Activated T-helper 1 cell treated with anti-CD3 and anti-CD28 coated beads, Interleukin-2, amount 50 U/mL, for 16 hours (primary cell): ENCODE measurements around the gene RNF149.
"Not testable (repeated sequence)": the region's sequence is repeated elsewhere in the genome, so short reads cannot be mapped to it uniquely, and the experiment has no call there.

Experiments used
- DNase-seq, 2 donors: peaks; one replicate each; pipeline ENCODE4 v3.0.0-alpha.2; 2020; ENCODE audit warnings: low read depth in 1 of 2, low spot score in 1 of 2

The RNF149 gene

GRCh38 chr2:101331202-101331601, 22.7 kb upstream of the RNF149 start:
- no peak for DNase-seq

GRCh38 chr2:101330253-101330933, 21.9 kb upstream of the RNF149 start:
- peak in 1 of 2 donors; percentile 11 for DNase-seq

DNA sequence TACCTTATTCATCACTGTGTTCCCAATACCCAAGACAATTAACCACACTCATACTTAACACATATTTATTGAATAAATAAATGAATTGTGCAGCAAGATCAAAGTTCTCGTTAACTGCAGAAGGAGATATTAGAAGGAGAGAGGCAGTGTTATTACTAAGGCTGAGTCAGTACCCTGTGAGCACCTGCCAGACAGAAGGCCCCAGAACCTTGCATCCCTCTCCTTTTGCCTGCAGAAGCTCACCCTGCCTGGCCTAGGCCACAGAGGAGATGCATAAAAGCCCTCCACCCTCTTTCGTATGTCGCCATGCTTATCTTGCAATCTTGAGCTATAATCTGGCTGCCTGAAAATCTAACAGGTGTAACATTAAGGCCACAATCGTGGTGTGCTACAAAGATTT, 20.5 kb upstream of the RNF149 start:
- DNase-seq: no peak

DNA sequence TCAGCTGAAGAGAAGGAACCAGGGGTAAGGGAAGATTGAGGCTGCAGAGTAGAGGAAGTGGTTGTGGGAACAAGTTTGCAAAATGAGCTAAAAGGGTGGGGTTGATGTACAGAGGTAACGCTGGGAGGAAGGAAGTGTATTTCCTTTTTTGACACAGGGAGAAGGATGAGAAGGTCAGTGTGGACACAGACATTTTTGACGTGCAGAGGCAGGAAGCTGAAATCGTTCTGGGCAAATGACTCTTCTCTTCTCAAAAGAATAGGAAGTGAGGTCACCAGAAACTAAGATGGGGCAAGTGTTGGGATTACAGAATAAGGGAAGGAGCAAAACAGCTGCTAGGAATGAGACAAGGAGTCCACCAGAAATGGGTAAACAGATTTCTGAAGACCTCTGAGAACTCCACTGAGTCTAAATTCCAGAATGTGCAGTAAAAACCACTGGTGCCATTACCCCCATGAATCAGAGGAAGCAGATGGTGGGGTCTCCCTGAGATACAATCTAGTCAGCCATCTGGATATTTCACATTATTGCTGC, 20.0 kb upstream of the RNF149 start:
- DNase-seq: no peak

DNA sequence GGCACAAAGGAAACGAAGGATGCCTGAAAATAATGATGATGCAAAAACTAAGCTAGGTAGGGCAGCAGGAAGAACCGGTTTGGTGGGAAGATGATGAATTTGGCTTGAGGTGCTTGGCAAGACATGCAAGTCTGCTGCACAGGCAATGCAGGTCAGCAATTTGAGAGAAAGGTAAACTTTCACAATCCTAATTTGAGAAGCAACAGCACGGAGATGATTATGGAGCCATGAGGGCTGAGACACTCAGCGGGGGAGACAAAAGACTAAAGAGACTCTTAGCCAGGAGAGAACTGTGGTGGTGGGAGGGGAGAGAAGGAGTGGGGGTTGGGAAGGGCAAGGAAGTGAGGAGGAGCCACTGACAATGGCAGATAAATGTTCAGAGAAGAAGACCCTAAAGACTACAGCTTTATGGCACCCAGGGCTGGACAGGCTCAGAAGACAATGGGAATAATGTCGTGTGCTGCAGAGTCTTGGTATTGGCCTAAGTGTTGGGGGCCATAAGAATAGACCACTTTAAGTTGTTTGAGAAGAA, 19.4 kb upstream of the RNF149 start:
- DNase-seq: no peak

DNA sequence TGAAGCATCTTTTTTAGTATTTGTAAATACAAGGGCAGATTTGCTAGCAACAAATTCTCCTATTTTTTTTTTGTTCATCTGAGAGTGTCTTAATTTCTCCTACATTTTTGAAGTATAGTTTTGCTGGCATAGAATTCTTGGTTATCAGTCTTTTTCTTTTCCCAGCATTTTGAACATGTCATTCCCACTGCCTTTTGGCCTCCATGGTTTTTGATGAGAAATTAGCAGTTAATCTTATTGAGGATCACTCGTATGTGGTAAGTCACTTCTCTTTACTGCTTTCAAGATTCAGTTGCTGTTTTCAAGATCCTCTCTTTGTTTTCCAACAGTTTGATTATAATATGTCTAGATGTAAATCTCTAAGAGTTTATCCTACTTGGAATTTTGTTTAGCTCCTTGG, 16.9 kb upstream of the RNF149 start:
- DNase-seq: no peak

DNA sequence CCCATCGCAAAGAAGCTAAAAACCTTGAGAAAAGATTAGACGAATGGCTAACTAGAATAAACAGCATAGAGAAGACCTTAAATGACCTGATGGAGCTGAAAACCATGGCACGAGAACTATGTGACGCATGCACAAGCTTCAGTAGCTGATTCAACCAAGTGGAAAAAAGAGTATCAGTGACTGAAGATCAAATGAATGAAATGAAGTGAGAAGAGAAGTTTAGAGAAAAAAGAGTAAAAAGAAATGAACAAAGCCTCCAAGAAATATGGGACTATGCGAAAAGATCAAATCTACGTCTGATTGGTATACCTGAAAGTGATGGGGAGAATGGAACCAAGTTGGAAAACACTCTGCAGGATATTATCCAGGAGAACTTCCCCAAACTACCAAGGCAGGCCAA, 8.1 kb upstream of the RNF149 start:
- DNase-seq: not testable (repeated sequence)

- DNase-seq: no peak
Observed at GRCh38 chr2:101311696-101312017, 3.2 kb upstream of the RNF149 start.

- DNase-seq: no peak
Observed at GRCh38 chr2:101310834-101311695, 2.6 kb upstream of the RNF149 start.

GRCh38 chr2:101310090-101310833, 1.8 kb upstream of the RNF149 start:
- no peak for DNase-seq

- DNase-seq: no peak
Observed at GRCh38 chr2:101307950-101308431, 510 bp downstream of the RNF149 start.

DNA sequence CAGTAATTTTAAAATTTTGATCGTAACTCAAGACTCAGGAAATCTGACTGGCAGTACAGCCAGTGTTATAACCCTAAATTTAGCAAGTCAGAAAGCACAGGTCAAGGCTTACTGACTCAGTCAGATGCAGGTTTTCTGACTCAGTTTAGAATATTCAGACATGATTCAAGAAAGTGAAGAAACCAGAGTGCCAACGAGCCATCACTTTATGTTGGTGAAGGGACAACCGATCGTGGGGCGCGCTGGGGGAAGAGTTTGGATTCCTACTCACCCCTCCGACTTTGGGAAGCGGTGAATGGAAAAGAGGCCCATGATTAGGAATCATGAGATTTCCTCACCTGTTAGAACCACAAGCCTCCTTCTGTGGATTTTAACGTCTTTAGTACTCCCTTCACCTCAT, 998 bp downstream of the RNF149 start:
- no peak for DNase-seq

GRCh38 chr2:101306410-101306809, 2.1 kb downstream of the RNF149 start:
- no peak for DNase-seq

- no peak for DNase-seq
Observed at GRCh38 chr2:101305492-101306078, 2.9 kb downstream of the RNF149 start.

DNA sequence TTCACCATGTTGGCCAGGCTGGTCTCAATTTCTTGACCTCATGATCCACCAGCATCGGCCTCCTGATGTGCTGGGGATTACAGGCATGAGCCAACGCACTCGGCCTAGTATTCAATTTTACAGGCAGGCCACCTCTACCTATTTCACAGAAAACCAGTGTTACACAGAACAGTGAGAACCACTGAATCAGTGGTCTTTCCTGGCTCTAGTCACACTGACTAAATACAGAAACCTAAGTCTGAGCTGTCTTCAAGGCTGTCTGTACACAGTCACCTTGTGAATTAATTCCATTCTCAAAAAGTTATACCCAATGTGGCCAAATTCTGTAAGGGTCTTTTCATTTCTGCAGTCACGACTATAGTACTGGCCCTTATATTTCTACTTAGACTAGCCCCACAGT, 3.5 kb downstream of the RNF149 start:
- no peak for DNase-seq

DNA sequence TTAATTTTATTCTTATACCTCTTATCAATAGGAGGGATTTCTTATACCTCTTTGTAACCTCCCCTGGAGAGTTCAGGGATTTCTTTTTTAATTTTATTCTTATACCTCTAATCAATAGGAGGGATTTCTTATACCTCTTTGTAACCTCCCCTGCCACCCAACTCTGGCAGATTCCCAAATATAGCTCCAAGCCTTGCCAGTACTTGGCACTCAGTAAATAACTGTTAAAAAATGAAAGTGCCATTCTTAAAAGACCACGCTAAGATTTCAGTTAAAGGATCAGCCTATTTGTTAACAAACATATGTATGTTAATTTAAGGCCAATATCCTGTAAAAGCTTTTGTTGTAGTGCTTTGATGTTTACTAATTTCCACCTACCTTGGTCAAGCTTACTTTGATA, 4.8 kb downstream of the RNF149 start:
- no peak for DNase-seq

GRCh38 chr2:101302016-101302415, 6.5 kb downstream of the RNF149 start:
- DNase-seq: no peak

- DNase-seq: no peak
Observed at GRCh38 chr2:101300836-101301235, 7.7 kb downstream of the RNF149 start.

DNA sequence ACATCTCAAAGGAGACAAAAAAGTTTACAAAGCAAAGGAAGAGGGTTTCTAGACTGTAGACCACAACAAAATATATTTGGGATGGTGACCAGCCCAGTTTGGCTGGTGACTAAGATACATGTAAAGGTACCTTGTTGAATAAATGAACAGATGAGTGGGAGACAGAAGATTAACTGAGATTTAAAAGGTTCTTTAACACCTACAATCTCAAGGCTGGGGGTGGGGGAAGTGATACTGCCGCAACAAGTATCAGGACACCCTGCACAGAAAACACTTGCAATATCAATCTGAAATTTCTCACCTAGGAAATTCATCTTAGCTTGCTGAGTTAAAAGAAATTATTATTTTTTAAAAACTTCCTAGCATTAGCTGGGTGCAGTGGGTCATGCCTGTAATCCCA, 8.3 kb downstream of the RNF149 start:
- DNase-seq: no peak

- no peak for DNase-seq
Observed at GRCh38 chr2:101299604-101300003, 8.9 kb downstream of the RNF149 start.

- DNase-seq: no peak
Observed at GRCh38 chr2:101297383-101297782, 11.1 kb downstream of the RNF149 start.
